B cell (primary cell): ENCODE results near the gene ARV1. TPM values are rescaled to one million over a fixed set of nuclear protein-coding genes. Genes with fewer than 3 reads are reported as not detected.

Experiments
- ATAC-seq: fragments of 200-7000 bp; cut with Tn5 transposase; one replicate; pipeline ENCODE4 v1.10.0; 2021; ENCODE audit warnings: low read depth, mild to moderate bottlenecking, moderate number of reproducible peaks, moderate library complexity
- CTCF ChIA-PET: fragments of 350-600 bp; sonication (Branson Sonifier 250); formaldehyde crosslinking; loops from one replicate; lab custom pipeline; 2021; ENCODE audit warnings: antibody characterized with exemption, inconsistent platforms; lab: Charles Lee
- POLR2A ChIA-PET: fragments of 350-600 bp; sonication (Branson Sonifier 250); formaldehyde crosslinking; loops from one replicate; lab custom pipeline; 2021; ENCODE audit warnings: antibody characterized with exemption; lab: Charles Lee
- DNase-seq: peaks from one replicate; pipeline ENCODE4 v3.0.0; 2013
- H2AFZ ChIP-seq: 2 replicates; pipeline ENCODE4 v1.6.1; 2012; ENCODE audit warnings: mild to moderate bottlenecking, low read depth, low read length; ENCODE audit not compliant: insufficient read depth, poor library complexity, severe bottlenecking
- H3K27ac ChIP-seq, 2 donors: 1 replicate in 1 of 2; 2 replicates in 1 of 2; pipeline ENCODE4 v1.5.1; 2012 to 2013; ENCODE audit warnings: low read length in 2 of 2, mild to moderate bottlenecking in 2 of 2, moderate library complexity in 1 of 2
- H3K27me3 ChIP-seq, 4 experiments: fragments of 200-600 bp in 1 of 4; sonication (generic) in 1 of 4; replicated peaks in 1 of 4; 1 replicate in 2 of 4; 2 replicates in 2 of 4; pipeline versions ENCODE4 v1.6.1 to v1.7.0; 2013 to 2016; ENCODE audit warnings: low read length in 3 of 4, mild to moderate bottlenecking in 2 of 4, mixed read lengths in 1 of 4, moderate library complexity in 1 of 4; ENCODE audit not compliant: insufficient read depth in 4 of 4, control insufficient read depth in 3 of 4; ENCODE audit errors: control extremely low read depth in 1 of 4
- H3K36me3 ChIP-seq, 2 experiments: replicated peaks in 1 of 2; 1 replicate in 1 of 2; 2 replicates in 1 of 2; pipeline versions ENCODE4 v1.6.1 to v1.7.1; 2013; ENCODE audit warnings: low read length in 1 of 2; ENCODE audit not compliant: insufficient read depth in 2 of 2, control insufficient read depth in 1 of 2; ENCODE audit errors: control extremely low read depth in 1 of 2, extremely low read depth in 1 of 2
- H3K4me1 ChIP-seq, 2 donors: fragments of 200-600 bp in 1 of 2; sonication (generic) in 1 of 2; 1 replicate in 1 of 2; 2 replicates in 1 of 2; pipeline versions ENCODE4 v1.5.1 to v1.6.1; 2013 to 2017; ENCODE audit warnings: low read length in 2 of 2; ENCODE audit not compliant: control insufficient read depth in 2 of 2, insufficient read depth in 2 of 2
- H3K4me2 ChIP-seq: replicated peaks from 2 replicates; pipeline ENCODE3; 2012; ENCODE audit warnings: mild to moderate bottlenecking, low read depth, low read length; ENCODE audit not compliant: poor library complexity, severe bottlenecking
- H3K4me3 ChIP-seq, 5 experiments: fragments of 200-600 bp in 1 of 5; sonication (generic) in 1 of 5; 1 replicate in 3 of 5; 2 replicates in 2 of 5; pipeline versions ENCODE4 v1.5.1 to v1.7.0; 2011 to 2016; ENCODE audit warnings: low read length in 4 of 5, mild to moderate bottlenecking in 4 of 5, low read depth in 2 of 5, control low read depth in 1 of 5, moderate library complexity in 1 of 5; ENCODE audit not compliant: insufficient read depth in 1 of 5; ENCODE audit errors: control extremely low read depth in 1 of 5, extremely low read depth in 1 of 5
- H3K79me2 ChIP-seq: fragments of 200-600 bp; sonication (generic); one replicate; pipeline ENCODE4 v1.6.0; 2016; ENCODE audit warnings: low read length; ENCODE audit not compliant: control insufficient read depth, insufficient read depth
- H3K9ac ChIP-seq: fragments of 200-600 bp; sonication (generic); 2 replicates; pipeline ENCODE4 v1.6.1; 2017; ENCODE audit warnings: mild to moderate bottlenecking, low read length, moderate library complexity
- H3K9me3 ChIP-seq, 3 donors: one replicate each; pipeline versions ENCODE4 v1.6.1 to v1.7.1; 2013; ENCODE audit warnings: low read length in 2 of 3; ENCODE audit not compliant: control insufficient read depth in 2 of 3, insufficient read depth in 1 of 3; ENCODE audit errors: control extremely low read depth in 1 of 3
- H4K20me1 ChIP-seq: 2 replicates; pipeline ENCODE4 v1.6.0; 2012; ENCODE audit warnings: mild to moderate bottlenecking, low read length; ENCODE audit not compliant: insufficient read depth, control insufficient read depth, poor library complexity, severe bottlenecking
- H3K27ac Mint-ChIP-seq: one replicate; pipeline ENCODE4 v1.8.0; 2021; ENCODE audit warnings: mixed read lengths
- H3K27me3 Mint-ChIP-seq: one replicate; pipeline ENCODE4 v1.8.0; 2021; ENCODE audit warnings: mixed read lengths
- H3K4me1 Mint-ChIP-seq: one replicate; pipeline ENCODE4 v1.8.0; 2021; ENCODE audit warnings: mixed read lengths
- H3K4me3 Mint-ChIP-seq: one replicate; pipeline ENCODE4 v1.8.0; 2021; ENCODE audit warnings: mixed read lengths
- H3K9me3 Mint-ChIP-seq: one replicate; pipeline ENCODE4 v1.8.0; 2022; ENCODE audit warnings: mixed read lengths; ENCODE audit not compliant: insufficient read depth
- EZH2 ChIP-seq: IDR thresholded peaks from 2 replicates; pipeline ENCODE4 v1.6.1; 2012; ENCODE audit warnings: borderline replicate concordance, low read depth, mild to moderate bottlenecking, moderate library complexity, low read length; ENCODE audit not compliant: insufficient read depth, poor library complexity, severe bottlenecking
- WGBS: methylation state at CpG from one replicate; pipeline ENCODE4 v1.1.5; 2013; ENCODE audit warnings: missing lambda C conversion rate; ENCODE audit not compliant: insufficient coverage; 5-methylcytosine and 5-hydroxymethylcytosine counted together
- intact Hi-C: fragments of 100-400 bp; cut with micrococcal nuclease; formaldehyde crosslinking; loops from one replicate; pipeline ENCODE4 v1.10.0; 2022
- polyA plus RNA-seq: library from polyadenylated mRNA; depleted of rRNA; stranded (reverse); fragments of >200 nt; gene quantifications from 2 replicates; pipeline ENCODE4 v1.2.3, GENCODE V29; 2012
- total RNA-seq, 2 donors: library from RNA; stranded (reverse); fragments of 120-200 nt in 1 of 2; gene quantifications; 1 replicate in 1 of 2; 2 replicates in 1 of 2; pipeline versions ENCODE4 v1.2.3 to v1.2.4, GENCODE V29; 2013 to 2022
- TF ChIP-seq, protein P1 (sequence below): fragments of 200-600 bp; IDR thresholded peaks from one replicate; pipeline ENCODE4 v1.8.0; 2022; ENCODE audit warnings: antibody characterized with exemption, mild to moderate bottlenecking

Gene ARV1
- total and polyA plus RNA-seq, 2 donors (not counting 1 experiment from before 2014, with no cell fraction given), result 10.7 to 11.6 TPM

DNA sequence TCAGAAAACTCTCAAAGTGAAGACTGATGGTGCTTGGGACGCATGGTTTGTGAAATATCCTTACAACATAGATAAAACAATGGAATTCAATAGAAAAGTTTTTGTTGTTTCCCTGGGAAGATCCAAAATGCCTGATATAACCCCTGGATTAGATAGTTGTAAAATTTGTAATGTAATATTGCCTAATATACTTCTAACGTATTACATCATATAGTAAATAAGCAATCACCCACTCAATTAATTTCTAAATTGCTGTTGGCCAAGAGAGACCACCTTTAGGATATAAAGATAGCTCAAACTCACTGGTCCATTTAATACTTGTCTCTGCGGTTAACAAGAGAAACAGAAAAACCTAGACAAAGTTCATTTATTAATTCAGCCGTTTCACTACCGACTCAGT lies 42.4 kb upstream of the ARV1 start:
- Histone ChIP-seq H3K4me2 (no peak overlapping the region), H2AFZ (no peak overlapping the region), H3K9me3 (no peaks in the 10 kb centered on the region), H3K27ac (no peak overlapping the region), H3K4me1 (no peaks in the 10 kb centered on the region), H3K36me3 (peaks cover 12 to 58% of the 10 kb centered on the region in 2 experiments), H4K20me1 (no peaks in the 10 kb centered on the region), H3K79me2 (no peaks in the 10 kb centered on the region), H3K4me3 (no peak overlapping the region), H3K9ac (no peak overlapping the region), H3K27me3 (no peaks in the 10 kb centered on the region)
- DNase-seq (no peak), ATAC-seq (no peak)
- ChIA-PET CTCF (no interaction called here), POLR2A (no interaction called here)
- Mint-ChIP-seq H3K4me3 (no peak overlapping the region), H3K27ac (no peak overlapping the region), H3K9me3 (no peaks in the 10 kb centered on the region), H3K4me1 (no peaks in the 10 kb centered on the region), H3K27me3 (no peaks in the 10 kb centered on the region)
- no peak for TF ChIP-seq EZH2
- TF ChIP-seq, protein P1, sequence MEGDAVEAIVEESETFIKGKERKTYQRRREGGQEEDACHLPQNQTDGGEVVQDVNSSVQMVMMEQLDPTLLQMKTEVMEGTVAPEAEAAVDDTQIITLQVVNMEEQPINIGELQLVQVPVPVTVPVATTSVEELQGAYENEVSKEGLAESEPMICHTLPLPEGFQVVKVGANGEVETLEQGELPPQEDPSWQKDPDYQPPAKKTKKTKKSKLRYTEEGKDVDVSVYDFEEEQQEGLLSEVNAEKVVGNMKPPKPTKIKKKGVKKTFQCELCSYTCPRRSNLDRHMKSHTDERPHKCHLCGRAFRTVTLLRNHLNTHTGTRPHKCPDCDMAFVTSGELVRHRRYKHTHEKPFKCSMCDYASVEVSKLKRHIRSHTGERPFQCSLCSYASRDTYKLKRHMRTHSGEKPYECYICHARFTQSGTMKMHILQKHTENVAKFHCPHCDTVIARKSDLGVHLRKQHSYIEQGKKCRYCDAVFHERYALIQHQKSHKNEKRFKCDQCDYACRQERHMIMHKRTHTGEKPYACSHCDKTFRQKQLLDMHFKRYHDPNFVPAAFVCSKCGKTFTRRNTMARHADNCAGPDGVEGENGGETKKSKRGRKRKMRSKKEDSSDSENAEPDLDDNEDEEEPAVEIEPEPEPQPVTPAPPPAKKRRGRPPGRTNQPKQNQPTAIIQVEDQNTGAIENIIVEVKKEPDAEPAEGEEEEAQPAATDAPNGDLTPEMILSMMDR, result no peak
- WGBS, result 100% methylated on average over 1 of the region's 5 CpGs
- intact Hi-C loops, result no loop called here

DNA sequence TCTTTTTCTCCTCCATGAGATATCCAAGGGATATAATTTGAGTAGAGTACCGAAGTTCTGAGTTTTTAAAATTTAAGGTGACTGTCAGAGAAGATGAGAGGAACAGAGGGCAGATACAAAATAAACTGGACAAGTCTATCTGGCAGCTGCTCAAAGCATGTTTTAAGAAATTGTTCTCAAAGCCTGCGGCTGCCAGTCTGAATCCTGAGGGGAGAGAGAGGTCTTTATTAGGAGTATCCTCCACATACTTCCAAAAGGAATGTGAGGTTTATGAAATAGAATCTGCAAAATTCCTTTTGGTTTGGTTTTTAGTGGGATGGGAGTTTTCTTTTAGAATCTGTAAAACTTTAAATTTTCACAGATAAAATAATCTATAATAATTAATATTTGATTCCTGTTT lies 41.5 kb upstream of the ARV1 start:
- Histone ChIP-seq H3K27ac (no peak overlapping the region), H3K9me3 (no peaks in the 10 kb centered on the region), H3K4me1 (no peaks in the 10 kb centered on the region), H2AFZ (no peak overlapping the region), H3K4me3 (no peak overlapping the region), H3K79me2 (no peaks in the 10 kb centered on the region), H3K36me3 (peaks cover 13 to 49% of the 10 kb centered on the region in 2 experiments), H3K9ac (no peak overlapping the region), H3K4me2 (no peak overlapping the region), H4K20me1 (no peaks in the 10 kb centered on the region), H3K27me3 (no peaks in the 10 kb centered on the region)
- Mint-ChIP-seq H3K4me3 (no peak overlapping the region), H3K9me3 (no peaks in the 10 kb centered on the region), H3K27ac (no peak overlapping the region), H3K27me3 (no peaks in the 10 kb centered on the region), H3K4me1 (no peaks in the 10 kb centered on the region)
- ATAC-seq (no peak), DNase-seq (no peak)
- no CpG with 5 or more reads among the region's 2 CpGs for WGBS
- POLR2A ChIA-PET, result no interaction called here
- no peak for TF ChIP-seq EZH2
- TF ChIP-seq, protein P1, result no peak
- CTCF ChIA-PET, result no interaction called here
- intact Hi-C loops, result no loop called here
